GM13977 (cell line): ENCODE measurements around the gene MPC1.
"Not testable (repeated sequence)": the region's sequence is repeated elsewhere in the genome, so short reads cannot be mapped to it uniquely, and the experiment has no call there.

Experiments used
- DNase-seq: peaks from one replicate; pipeline ENCODE4 v3.0.0; 2012; ENCODE audit warnings: low spot score
- in situ Hi-C: fragments of 300-500 bp; cut with MboI; formaldehyde crosslinking; loops from one replicate; pipeline ENCODE4 v1.12.0; 2022; ENCODE audit warnings: low sequenced_read_pairs, low pct_unique_long_range_greater_than_20kb, mixed read lengths, inconsistent platforms; ENCODE audit not compliant: unreplicated experiment
- TF ChIP-seq, protein P1 (sequence below): IDR thresholded peaks from 2 replicates; pipeline ENCODE4 v1.5.1; 2012; ENCODE audit warnings: mild to moderate bottlenecking, control low read depth; ENCODE audit not compliant: insufficient read depth; ENCODE audit errors: extremely low read depth, missing control alignments

Gene MPC1

DNA sequence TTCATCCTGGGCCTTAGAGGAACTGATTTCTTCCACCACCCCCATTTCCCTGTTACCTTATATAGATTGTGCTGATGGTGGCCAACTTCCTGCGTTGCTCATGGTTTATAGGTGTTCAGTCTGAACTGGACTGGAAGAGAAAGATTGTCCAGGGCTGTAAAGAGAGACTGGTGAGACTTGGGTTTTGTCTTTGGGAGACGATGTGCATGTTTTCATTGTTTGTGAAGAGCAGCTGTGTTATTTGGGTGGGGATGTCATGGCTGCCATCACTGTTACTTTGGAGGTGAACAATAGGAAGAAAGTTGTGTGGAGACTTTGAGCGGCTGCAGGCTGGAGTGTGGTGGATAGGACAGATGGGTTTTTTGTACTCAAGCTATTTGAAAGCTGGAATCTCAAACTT is 15.6 kb upstream of the MPC1 start:
- TF ChIP-seq, protein P1, sequence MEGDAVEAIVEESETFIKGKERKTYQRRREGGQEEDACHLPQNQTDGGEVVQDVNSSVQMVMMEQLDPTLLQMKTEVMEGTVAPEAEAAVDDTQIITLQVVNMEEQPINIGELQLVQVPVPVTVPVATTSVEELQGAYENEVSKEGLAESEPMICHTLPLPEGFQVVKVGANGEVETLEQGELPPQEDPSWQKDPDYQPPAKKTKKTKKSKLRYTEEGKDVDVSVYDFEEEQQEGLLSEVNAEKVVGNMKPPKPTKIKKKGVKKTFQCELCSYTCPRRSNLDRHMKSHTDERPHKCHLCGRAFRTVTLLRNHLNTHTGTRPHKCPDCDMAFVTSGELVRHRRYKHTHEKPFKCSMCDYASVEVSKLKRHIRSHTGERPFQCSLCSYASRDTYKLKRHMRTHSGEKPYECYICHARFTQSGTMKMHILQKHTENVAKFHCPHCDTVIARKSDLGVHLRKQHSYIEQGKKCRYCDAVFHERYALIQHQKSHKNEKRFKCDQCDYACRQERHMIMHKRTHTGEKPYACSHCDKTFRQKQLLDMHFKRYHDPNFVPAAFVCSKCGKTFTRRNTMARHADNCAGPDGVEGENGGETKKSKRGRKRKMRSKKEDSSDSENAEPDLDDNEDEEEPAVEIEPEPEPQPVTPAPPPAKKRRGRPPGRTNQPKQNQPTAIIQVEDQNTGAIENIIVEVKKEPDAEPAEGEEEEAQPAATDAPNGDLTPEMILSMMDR: no peak
- in situ Hi-C loops: no loop called here
- DNase-seq: no peak

GRCh38 chr6:166397849-166398248 is 15.1 kb upstream of the MPC1 start:
- DNase-seq: no peak
- in situ Hi-C loops: no loop called here
- TF ChIP-seq, protein P1: no peak

- DNase-seq: no peak
- in situ Hi-C loops: no loop called here
- TF ChIP-seq, protein P1: no peak
Observed at GRCh38 chr6:166395778-166396177, 13.0 kb upstream of the MPC1 start.

DNA sequence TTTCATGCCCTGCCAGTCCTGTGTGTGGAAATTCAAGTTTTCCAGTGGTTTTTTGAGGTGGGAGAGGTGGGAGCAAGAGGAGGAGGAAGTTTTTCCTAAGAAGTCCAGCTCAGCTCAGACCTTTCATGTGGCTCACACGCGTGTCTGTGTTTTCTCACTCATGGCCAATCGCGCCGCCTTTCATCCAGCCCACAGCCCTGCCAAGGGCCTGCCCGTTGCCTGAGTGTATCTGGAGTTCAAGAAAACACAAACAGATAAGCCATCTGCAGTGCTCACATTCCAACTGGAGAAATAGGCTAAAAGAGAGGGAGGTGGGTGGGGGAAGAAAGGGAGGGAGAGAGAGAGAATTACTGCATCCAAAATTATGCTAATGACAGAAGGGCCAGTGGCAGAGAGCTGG is 12.6 kb upstream of the MPC1 start:
- no peak for DNase-seq
- in situ Hi-C loops: no loop called here
- TF ChIP-seq, protein P1: no peak

GRCh38 chr6:166394036-166394892 is 11.5 kb upstream of the MPC1 start:
- in situ Hi-C loops: no loop called here
- TF ChIP-seq, protein P1: no peak
- DNase-seq: no peak

DNA sequence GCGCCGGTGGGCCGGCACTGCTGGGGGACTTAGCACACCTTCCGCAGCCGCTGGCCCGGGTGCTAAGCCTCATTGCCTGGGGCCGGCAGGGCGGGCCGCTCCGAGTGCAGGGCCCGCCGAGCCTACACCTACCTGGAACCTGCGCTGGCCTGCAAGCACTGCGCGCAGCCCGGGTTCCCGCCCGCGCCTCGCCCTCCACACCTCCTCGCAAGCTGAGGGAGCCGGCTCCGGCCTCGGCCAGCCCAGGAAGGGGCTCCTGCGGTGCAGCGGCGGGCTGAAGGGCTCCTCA is 10.7 kb upstream of the MPC1 start:
- in situ Hi-C loops: no loop called here
- TF ChIP-seq, protein P1: no peak
- no peak for DNase-seq

GRCh38 chr6:166392755-166393534 is 10.2 kb upstream of the MPC1 start:
- DNase-seq, in situ Hi-C loops: not testable (repeated sequence)
